Neural cell (in vitro differentiated cells): ENCODE results near the gene NCAPH2. TPM values are rescaled to one million over a fixed set of nuclear protein-coding genes. Genes with fewer than 3 reads are reported as not detected.
"Not testable (repeated sequence)": the region's sequence is repeated elsewhere in the genome, so short reads cannot be mapped to it uniquely, and the experiment has no call there.

Experiments
- H2AFZ ChIP-seq: fragments of 200-600, 300-800 bp; sonication (generic), shearing (Covaris generic); 2 replicates; pipeline ENCODE4 v1.6.0; 2014; ENCODE audit warnings: low read depth, mild to moderate bottlenecking, antibody characterized with exemption, low read length, moderate library complexity
- H3F3A ChIP-seq: fragments of 200-600 bp; shearing (Covaris generic); 2 replicates; pipeline ENCODE4 v1.6.1; 2016; ENCODE audit warnings: mild to moderate bottlenecking, moderate library complexity, mixed read lengths, antibody characterized with exemption, low read length; ENCODE audit not compliant: insufficient read depth, poor library complexity, severe bottlenecking
- H3K27ac ChIP-seq: fragments of 200-600, 300-800 bp; sonication (generic), shearing (Covaris generic); 2 replicates; pipeline ENCODE4 v1.5.1; 2014; ENCODE audit warnings: mild to moderate bottlenecking, low read length, moderate library complexity
- H3K27me3 ChIP-seq: fragments of 300-800, 200-600 bp; sonication (generic), shearing (Covaris generic); 2 replicates; pipeline ENCODE4 v1.6.0; 2014; ENCODE audit warnings: mild to moderate bottlenecking, low read depth, low read length, moderate library complexity; ENCODE audit not compliant: insufficient read depth
- H3K36me3 ChIP-seq: fragments of 300-800, 200-600 bp; sonication (generic), shearing (Covaris generic); 2 replicates; pipeline ENCODE4 v1.5.1; 2014; ENCODE audit warnings: mild to moderate bottlenecking, antibody characterized with exemption, low read length, moderate library complexity; ENCODE audit not compliant: insufficient read depth
- H3K4me2 ChIP-seq: fragments of 300-800, 200-600 bp; sonication (generic), shearing (Covaris generic); 2 replicates; pipeline ENCODE4 v1.6.0; 2014; ENCODE audit warnings: mild to moderate bottlenecking, low read length
- H3K4me3 ChIP-seq: fragments of 300-800, 200-600 bp; sonication (generic), shearing (Covaris generic); 2 replicates; pipeline ENCODE4 v1.5.1; 2014; ENCODE audit warnings: mild to moderate bottlenecking, low read length, moderate library complexity
- H3K79me2 ChIP-seq: fragments of 200-600 bp; shearing (Covaris generic); replicated peaks from 2 replicates; pipeline ENCODE4 v1.6.0; 2014; ENCODE audit warnings: mild to moderate bottlenecking, low read length, moderate library complexity; ENCODE audit not compliant: insufficient read depth
- H3K9ac ChIP-seq: fragments of 300-800, 200-600 bp; sonication (generic), shearing (Covaris generic); 2 replicates; pipeline ENCODE4 v1.6.1; 2016; ENCODE audit warnings: mild to moderate bottlenecking, low read length, mixed read lengths
- H3K9me2 ChIP-seq: fragments of 200-600 bp; shearing (Covaris generic); 2 replicates; pipeline ENCODE4 v1.6.1; 2016; ENCODE audit warnings: mild to moderate bottlenecking, low read length, mixed read lengths; ENCODE audit not compliant: insufficient read depth
- H3K9me3 ChIP-seq: fragments of 200-600, 300-800 bp; sonication (generic), shearing (Covaris generic); 2 replicates; pipeline ENCODE4 v1.6.1; 2016; ENCODE audit warnings: mild to moderate bottlenecking, mixed run types, low read length, moderate library complexity, mixed read lengths
- H4K20me1 ChIP-seq: fragments of 200-600 bp; shearing (Covaris generic); 2 replicates; pipeline ENCODE4 v1.6.1; 2016; ENCODE audit warnings: mild to moderate bottlenecking, mixed run types; ENCODE audit not compliant: insufficient read depth
- EP300 ChIP-seq: fragments of 450-650 bp; conservative IDR thresholded peaks from 2 replicates; pipeline ENCODE4 v1.6.1; 2014; ENCODE audit warnings: antibody characterized with exemption, mild to moderate bottlenecking, moderate library complexity; ENCODE audit not compliant: poor library complexity, severe bottlenecking
- EZH2 ChIP-seq: fragments of 200-600, 300-800 bp; shearing (Covaris generic), sonication (generic); IDR thresholded peaks from 2 replicates; pipeline ENCODE4 v1.6.1; 2014; ENCODE audit warnings: antibody characterized with exemption, low read length, borderline replicate concordance, mild to moderate bottlenecking; ENCODE audit not compliant: insufficient read depth, poor library complexity, severe bottlenecking
- MXI1 ChIP-seq: fragments of 450-650 bp; conservative IDR thresholded peaks from 2 replicates; pipeline ENCODE4 v1.6.1; 2014; ENCODE audit warnings: antibody characterized with exemption, mild to moderate bottlenecking; ENCODE audit not compliant: poor library complexity, severe bottlenecking
- POLR2AphosphoS5 ChIP-seq: IDR thresholded peaks from 2 replicates; pipeline ENCODE4 v1.6.1; 2012
- RAD21 ChIP-seq: fragments of 450-650 bp; conservative IDR thresholded peaks from 2 replicates; pipeline ENCODE4 v1.6.1; 2014; ENCODE audit warnings: antibody characterized with exemption, mild to moderate bottlenecking, moderate library complexity
- REST ChIP-seq: IDR thresholded peaks from 2 replicates; pipeline ENCODE4 v1.6.1; 2012; ENCODE audit warnings: borderline replicate concordance
- SMC3 ChIP-seq: fragments of 450-650 bp; conservative IDR thresholded peaks from 2 replicates; pipeline ENCODE4 v1.6.1; 2014; ENCODE audit warnings: antibody characterized with exemption, mild to moderate bottlenecking, moderate library complexity; ENCODE audit not compliant: poor library complexity
- TAF1 ChIP-seq: IDR thresholded peaks from 2 replicates; pipeline ENCODE4 v1.6.1; 2012; ENCODE audit warnings: low read depth
- polyA plus RNA-seq: library from polyadenylated mRNA; depleted of rRNA; stranded (reverse); fragments of >200 nt; gene quantifications from 2 replicates; pipeline ENCODE4 v1.2.3, GENCODE V29; 2014
- TF ChIP-seq, protein P1 (sequence below): fragments of 450-650 bp; IDR thresholded peaks from 2 replicates; pipeline ENCODE4 v1.5.1; 2014; ENCODE audit warnings: antibody characterized with exemption, mild to moderate bottlenecking, moderate library complexity; ENCODE audit not compliant: poor library complexity, severe bottlenecking

Gene NCAPH2
- polyA plus RNA-seq, 1 donor from 2014 or later: 81.1 TPM

DNA sequence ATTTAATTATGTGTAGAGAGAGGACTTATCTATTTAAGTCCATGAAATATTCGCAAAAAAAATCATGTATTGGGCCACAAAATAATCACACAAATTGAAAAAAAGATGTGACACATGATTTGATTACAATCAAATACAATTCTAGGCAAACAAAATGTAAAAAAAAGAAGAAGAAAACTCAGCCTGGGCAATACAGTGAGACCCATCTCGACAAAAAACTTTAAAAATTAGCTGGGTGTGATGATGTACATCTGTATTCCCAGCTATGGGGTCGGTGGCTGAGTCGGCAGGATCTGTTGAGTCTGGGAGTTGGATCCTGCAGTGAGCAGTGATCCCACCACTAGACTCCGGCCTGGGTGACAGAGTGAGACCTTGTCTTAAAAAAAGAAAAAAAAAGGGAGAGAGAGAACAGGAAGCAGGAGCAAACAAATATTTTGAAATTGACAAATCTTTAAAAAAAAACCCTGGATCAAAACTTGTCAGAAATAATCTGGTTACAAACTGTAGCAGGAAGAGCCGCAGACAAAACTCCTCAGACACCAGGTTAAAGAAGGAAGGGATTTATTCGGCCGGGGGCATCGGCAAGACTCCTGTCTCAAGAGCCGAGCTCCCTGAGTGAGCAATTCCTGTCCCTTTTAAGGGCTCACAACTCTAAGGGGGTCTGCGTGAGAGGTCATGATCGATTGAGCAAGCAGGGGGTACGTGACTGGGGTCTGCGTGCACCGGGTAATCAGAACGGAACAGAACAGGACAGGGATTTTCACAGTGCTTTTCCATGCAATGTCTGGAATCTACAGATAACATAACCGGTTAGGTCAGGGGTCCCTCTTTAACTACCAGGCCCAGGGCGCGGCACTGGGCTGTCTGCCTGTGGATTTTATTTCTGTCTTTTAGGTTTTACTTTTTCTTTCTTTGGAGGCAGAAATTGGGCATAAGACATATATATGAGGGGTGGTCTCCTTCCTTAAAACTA lies 25.1 kb downstream of the NCAPH2 start:
- Histone ChIP-seq H2AFZ (no peak overlapping the region), H3K9me3 (no peaks in the 10 kb centered on the region), H3K79me2 (no peaks in the 10 kb centered on the region), H3K27ac (no peak overlapping the region), H3F3A (no peaks in the 10 kb centered on the region), H3K4me3 (no peak overlapping the region), H3K36me3 (no peaks in the 10 kb centered on the region), H3K9ac (no peak overlapping the region), H3K4me2 (no peak overlapping the region), H3K9me2 (no peaks in the 10 kb centered on the region), H3K27me3 (peaks cover 34% of the 10 kb centered on the region), H4K20me1 (no peaks in the 10 kb centered on the region)
- TF ChIP-seq MXI1: no peak
- no peak for TF ChIP-seq REST
- no peak for TF ChIP-seq RAD21
- TF ChIP-seq EZH2: no peak
- TF ChIP-seq TAF1: no peak
- no peak for TF ChIP-seq SMC3
- TF ChIP-seq EP300: no peak
- TF ChIP-seq, protein P1, sequence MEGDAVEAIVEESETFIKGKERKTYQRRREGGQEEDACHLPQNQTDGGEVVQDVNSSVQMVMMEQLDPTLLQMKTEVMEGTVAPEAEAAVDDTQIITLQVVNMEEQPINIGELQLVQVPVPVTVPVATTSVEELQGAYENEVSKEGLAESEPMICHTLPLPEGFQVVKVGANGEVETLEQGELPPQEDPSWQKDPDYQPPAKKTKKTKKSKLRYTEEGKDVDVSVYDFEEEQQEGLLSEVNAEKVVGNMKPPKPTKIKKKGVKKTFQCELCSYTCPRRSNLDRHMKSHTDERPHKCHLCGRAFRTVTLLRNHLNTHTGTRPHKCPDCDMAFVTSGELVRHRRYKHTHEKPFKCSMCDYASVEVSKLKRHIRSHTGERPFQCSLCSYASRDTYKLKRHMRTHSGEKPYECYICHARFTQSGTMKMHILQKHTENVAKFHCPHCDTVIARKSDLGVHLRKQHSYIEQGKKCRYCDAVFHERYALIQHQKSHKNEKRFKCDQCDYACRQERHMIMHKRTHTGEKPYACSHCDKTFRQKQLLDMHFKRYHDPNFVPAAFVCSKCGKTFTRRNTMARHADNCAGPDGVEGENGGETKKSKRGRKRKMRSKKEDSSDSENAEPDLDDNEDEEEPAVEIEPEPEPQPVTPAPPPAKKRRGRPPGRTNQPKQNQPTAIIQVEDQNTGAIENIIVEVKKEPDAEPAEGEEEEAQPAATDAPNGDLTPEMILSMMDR: no peak
- TF ChIP-seq POLR2AphosphoS5: no peak

DNA sequence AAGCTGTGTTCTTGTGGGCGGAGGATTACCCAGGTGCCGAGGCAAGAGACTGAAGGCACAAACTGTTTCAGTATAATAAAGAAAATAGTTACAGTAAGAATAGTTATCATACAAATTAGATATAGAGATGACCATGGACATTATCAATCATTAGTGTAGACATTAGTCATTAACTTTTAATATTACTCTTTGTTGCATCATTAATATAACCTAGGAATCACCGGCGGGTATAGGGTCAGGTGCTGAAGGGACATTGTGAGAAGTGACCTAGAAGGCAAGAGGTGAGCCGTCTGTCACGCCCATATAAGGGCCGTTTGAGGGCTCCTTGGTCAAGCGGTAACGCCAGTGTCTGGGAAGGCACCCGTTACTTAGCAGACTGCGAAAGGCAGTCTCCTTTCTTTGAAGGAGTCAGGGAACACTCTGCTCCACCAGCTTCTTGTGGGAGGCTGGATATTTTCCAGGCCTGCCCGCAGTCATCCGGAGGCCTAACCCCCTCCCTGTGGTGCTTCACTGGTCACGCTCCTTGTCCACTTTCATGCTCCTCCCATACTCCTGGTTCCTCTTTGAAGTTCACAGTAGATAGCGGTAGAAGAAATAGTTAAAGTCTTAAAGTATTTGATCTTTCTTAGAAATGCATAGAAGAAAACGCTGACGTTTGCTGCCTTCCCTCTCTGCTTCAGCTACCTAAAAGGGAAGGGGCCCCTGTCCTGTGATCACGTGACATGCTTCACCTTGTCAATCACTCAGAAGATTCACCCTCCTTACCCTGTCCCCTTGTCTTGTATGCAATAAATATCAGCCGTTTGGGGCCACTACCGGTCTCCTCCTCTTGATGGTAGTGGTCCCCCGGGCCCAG lies 26.1 kb downstream of the NCAPH2 start:
- peaks cover 34% of the 10 kb centered on the region for H3K27me3 ChIP-seq
- H3K79me2 ChIP-seq, H3K9me2 ChIP-seq, H3K36me3 ChIP-seq, H2AFZ ChIP-seq, H3F3A ChIP-seq, H3K9me3 ChIP-seq, H3K27ac ChIP-seq, H3K4me2 ChIP-seq, H4K20me1 ChIP-seq, H3K4me3 ChIP-seq, H3K9ac ChIP-seq: not testable (repeated sequence)
